GM21367 (cell line): ENCODE data around the gene SLC38A3.

ENCODE experiments used
- ATAC-seq: cut with Tn5 transposase; IDR thresholded peaks from one replicate; pipeline ENCODE4 v1.9.1; 2021; ENCODE audit not compliant: unreplicated experiment

Gene SLC38A3

GRCh38 chr3:50265571-50265970, 60.5 kb downstream of the SLC38A3 start:
- no peak for ATAC-seq

GRCh38 chr3:50266017-50266416, 60.9 kb downstream of the SLC38A3 start:
- no peak for ATAC-seq

GRCh38 chr3:50266836-50267235, 61.8 kb downstream of the SLC38A3 start:
- ATAC-seq = no peak

GRCh38 chr3:50267280-50267913, 62.3 kb downstream of the SLC38A3 start:
- no peak for ATAC-seq

GRCh38 chr3:50268276-50268675, 63.2 kb downstream of the SLC38A3 start:
- no peak for ATAC-seq

DNA sequence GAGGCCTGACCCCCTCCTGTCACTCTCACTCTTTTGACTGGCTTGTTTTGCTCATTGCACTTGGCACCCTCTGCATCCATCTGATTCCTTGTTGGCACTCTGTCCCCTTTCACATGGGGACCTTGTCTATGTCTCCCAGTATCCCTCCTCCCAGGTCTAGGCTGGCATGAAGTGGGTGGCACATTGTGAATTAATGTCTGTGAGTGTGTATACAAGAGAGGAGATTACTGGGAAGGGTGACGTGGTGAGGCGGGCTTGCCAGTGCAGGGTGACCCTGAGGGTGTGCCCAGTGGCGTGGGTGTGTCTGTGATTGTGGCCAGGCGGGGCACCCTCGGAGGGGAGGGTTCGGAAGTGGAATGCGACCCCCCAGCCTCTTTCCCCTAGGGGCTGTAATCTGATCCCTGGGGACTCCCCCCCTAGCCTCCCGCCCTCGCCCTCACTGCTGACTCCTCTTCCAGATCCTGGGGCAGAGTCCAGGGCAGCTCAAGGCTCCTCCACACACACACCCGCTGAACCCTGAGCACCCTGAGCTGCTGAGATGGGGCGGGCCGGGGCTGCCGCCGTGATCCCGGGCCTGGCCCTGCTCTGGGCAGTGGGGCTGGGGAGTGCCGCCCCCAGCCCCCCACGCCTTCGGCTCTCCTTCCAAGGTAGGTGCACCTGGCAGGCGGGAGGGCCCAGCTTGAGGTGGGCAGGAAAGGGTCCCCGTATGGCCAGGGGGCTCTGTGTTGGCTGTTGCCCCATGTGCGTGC, 63.8 kb downstream of the SLC38A3 start, which contains the start of gene SEMA3B:
SEMA3B (plus strand) TSS at position 445 of the 749 bp plus-strand sequence; CDS start at position 539, 94 bp downstream.
- no peak for ATAC-seq

DNA sequence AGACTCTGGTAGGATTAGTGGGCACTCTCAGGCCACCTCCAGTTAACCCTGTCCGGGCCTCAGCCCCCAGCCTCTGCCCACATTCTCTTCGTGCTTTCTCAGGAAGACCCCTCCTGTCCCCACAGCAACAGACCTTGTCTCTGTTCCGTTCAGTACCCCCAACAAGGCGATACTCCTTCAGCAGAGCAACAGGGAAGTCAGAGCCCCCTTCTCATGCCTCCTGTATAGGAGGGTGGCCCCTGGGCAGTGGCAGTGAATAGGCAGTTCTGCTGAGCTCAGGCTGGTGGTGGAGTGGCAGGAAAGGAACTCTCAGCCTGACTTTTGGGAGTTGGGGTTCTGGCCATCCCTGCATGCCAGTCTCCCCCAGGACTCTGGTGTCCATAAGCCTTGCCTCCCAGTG, 64.4 kb downstream of the SLC38A3 start:
- no peak for ATAC-seq

DNA sequence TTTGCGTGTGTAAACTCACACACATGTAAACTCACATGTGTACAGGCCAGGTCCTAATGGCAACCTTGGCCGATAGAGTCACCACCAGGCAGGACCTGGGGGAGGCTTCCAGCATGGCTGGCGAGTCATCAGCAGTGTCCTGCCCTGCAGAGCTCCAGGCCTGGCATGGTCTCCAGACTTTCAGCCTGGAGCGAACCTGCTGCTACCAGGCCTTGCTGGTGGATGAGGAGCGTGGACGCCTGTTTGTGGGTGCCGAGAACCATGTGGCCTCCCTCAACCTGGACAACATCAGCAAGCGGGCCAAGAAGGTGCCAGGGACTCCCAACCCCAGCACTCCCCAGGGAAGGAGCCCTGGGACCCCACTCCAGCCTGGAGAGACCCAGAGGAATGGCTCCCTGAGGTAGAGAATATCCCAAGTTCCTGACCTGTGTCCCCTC, 64.9 kb downstream of the SLC38A3 start:
- ATAC-seq = no peak

GRCh38 chr3:50270422-50271224, 65.6 kb downstream of the SLC38A3 start:
- ATAC-seq = no peak
